ENCODE data around the gene RASA3.

The RASA3 gene

GRCh38 chr13:114004420-114005205, 127.8 kb downstream of the RASA3 start:
- DNase-seq (ENCODE audit: low spot score) = no peak

- DNase-seq (ENCODE audit: low spot score) = no peak
These were observed 129.6 kb downstream of the RASA3 start for GRCh38 chr13:114002771-114003321.

GRCh38 chr13:114002009-114002544, 130.3 kb downstream of the RASA3 start:
- DNase-seq (ENCODE audit: low spot score) = no peak

DNA sequence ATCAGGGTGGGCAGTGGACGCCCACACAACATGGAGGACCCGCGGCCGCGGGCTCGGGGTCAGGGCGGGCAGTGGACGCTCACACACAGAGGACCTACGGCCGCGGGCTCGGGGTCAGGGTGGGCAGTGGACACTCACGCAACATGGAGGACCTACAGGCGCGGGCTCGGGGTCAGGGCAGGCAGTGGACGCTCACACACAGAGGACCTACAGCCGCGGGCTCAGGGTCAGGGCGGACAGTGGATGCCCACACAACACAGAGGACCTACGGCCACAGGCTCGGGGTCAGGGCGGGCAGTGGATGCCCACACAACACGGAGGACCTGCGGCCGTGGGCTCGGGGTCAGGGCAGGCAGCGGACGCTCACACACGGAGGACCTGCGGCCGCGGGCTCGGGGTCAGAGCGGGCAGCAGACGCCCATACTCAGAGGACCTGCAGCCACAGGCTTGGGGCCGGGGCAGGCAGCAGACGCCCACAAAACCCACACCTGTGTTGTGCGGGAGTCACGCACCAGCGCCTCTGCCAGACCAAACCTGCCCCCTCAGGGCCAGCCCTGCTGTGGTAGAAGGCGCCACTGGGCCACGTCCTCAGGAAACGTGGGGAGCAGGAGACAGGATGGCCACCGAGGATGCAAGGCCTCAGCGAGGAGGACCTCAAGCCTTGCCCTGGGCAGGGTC, 131.0 kb downstream of the RASA3 start:
- DNase-seq (ENCODE audit: low spot score) = no peak

DNA sequence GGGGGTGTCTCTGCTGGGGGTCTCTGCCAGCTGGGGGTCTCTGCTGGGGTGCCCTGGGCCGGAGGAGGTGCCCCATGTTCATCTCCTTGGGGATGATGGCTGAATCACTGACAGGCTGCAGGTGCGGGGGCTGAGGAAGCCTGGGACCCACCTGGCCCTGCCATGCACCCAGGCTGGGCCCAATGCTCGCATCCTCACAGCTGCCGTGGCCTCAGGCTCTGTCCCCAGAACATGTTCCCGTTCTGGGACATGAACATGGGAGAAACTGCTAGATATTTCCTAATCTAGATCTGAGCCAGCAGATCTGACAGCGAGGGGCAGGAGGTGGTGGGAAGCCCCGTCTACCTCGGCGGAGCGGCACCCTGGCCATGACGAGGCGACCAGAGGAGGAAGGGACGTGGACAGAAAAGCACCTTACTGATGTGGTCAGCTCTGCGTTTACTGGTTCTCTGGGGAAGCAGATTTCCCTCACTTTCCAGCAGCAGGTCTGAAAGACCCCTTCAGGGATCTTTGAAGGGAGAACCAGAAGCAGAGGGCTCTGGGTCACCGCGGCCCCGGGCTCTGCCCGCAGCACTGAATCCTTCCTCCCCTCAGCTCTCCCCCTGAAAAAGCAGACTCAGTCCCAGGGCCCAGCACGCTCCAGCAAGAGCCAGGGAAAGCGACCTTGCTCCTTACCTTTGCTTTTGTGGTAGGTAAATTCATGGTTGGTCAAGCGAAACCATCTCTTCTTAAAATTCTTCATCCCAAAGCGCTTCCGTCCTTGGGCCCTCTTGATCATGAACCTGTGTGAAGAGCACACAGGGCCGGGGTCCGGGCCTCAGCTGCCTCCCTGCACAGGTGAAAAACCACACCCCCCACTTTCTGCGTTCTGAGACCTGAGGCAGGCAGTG, 132.0 kb downstream of the RASA3 start:
- DNase-seq (ENCODE audit: low spot score) = no peak

DNA sequence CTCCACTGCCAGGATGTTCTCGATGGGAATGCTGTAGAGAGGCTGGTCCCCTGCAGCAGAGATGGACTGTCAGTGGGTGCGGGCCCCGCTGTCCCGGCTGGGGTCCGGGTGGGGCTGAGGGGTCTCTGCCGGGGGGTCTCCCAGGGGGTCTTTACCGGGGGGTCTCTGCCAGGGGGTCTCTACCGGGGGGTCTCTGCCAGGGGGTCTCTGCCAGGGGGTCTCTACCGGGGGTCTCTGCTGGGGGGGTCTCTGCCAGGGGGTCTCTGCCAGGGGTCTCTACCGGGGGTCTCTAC, 132.9 kb downstream of the RASA3 start:
- DNase-seq (ENCODE audit: low spot score) = no peak

GRCh38 chr13:113998781-113999617, 133.4 kb downstream of the RASA3 start:
- no peak for DNase-seq (ENCODE audit: low spot score)

- DNase-seq (ENCODE audit: low spot score) = no peak
These were observed 134.3 kb downstream of the RASA3 start for GRCh38 chr13:113997845-113998751.

GRCh38 chr13:113996912-113997745, 135.3 kb downstream of the RASA3 start:
- DNase-seq (ENCODE audit: low spot score) = no peak

GRCh38 chr13:113996081-113996911, 136.1 kb downstream of the RASA3 start:
- DNase-seq (ENCODE audit: low spot score) = no peak

- DNase-seq (ENCODE audit: low spot score) = no peak
These were observed 137.3 kb downstream of the RASA3 start for GRCh38 chr13:113995051-113995601.

DNA sequence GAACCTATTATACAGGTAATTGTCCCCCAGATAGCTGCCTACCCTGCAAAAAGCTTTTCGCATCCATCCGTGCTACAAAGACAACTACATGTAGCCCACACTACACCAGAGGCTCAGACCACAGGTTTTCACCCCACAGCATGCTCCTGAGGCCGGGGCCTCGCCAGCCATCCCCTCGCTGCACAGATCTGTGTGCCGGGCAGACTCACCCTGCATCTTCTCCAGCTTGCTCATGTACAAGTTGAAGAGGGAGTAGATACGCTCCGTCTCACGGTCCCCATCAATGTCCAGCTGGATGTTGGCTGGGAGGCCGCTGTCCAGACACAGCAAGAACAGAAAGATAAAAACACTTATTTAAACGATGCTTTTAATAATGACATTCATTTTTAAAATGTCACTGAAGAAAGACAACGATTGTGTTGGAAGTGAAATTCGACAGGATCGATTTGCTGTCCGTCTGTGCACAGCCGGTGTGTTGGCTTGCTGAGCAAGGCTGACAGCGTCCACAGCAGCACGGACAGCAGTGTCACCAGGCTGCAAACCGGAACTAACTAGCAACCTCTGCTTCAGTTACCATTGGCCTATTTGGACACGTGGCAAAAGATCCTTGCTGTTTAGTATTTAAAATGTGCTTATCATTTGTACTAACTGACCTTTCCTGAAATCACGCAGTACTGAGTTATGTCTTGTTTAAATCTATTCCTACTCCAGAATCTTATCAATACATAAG, 140.0 kb downstream of the RASA3 start:
- DNase-seq (ENCODE audit: low spot score) = no peak

DNA sequence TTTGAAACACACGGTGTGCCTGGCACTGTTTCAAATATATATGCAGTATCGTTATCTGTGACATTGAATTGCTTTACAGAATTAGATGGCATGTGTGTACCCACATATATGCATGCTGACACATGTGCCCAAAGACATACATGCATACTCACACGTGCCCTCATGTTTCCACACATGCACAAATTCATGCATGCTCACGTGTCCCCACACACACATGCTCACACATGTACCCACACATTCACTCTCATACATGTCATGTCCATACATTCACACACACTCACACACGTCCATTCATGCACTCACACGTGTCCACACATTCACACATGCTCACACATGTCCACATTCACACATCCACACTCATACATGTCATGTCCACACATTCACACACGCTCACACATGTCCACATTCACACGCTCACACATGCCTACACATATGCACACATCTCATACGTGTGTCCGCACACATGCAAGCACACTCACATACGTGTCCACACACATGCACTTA, 140.7 kb downstream of the RASA3 start:
- no peak for DNase-seq (ENCODE audit: low spot score)

- peak; percentile 28 for DNase-seq (ENCODE audit: low spot score)
These were observed 141.2 kb downstream of the RASA3 start for GRCh38 chr13:113991191-113991669.

- DNase-seq (ENCODE audit: low spot score) = no peak
These were observed 142.0 kb downstream of the RASA3 start for GRCh38 chr13:113990321-113990837.

- no peak for DNase-seq (ENCODE audit: low spot score)
These were observed 142.7 kb downstream of the RASA3 start for GRCh38 chr13:113989585-113990300.

All from putamen (tissue), 1 donor.